K562 (cell line): ENCODE measurements around the gene HYAL3. TPM values are rescaled to one million over a fixed set of nuclear protein-coding genes. Genes with fewer than 3 reads are reported as not detected.

Experiments
- CCAR2 ChIP-seq: fragments of 200-400 bp; formaldehyde crosslinking; IDR thresholded peaks from 2 replicates; pipeline ENCODE4 v1.6.1; 2017; ENCODE audit warnings: mild to moderate bottlenecking, low read depth, low read length
- CREM ChIP-seq: IDR thresholded peaks from 2 replicates; pipeline ENCODE4 v1.6.1; 2014; ENCODE audit warnings: antibody characterized with exemption, low read depth
- E2F1 ChIP-seq: sonication (generic); formaldehyde crosslinking; IDR thresholded peaks from 2 replicates; pipeline ENCODE4 v1.8.1; 2023; ENCODE audit warnings: mild to moderate bottlenecking, missing genetic modification reagents, moderate library complexity
- MAZ ChIP-seq, 2 experiments: fragments of 450-650 bp in 1 of 2; sonication (generic) in 1 of 2; formaldehyde crosslinking; IDR thresholded peaks in 1 of 2; conservative IDR thresholded peaks in 1 of 2; 2 replicates each; pipeline versions ENCODE4 v1.4.0 to v1.5.0; 2020; ENCODE audit warnings: mild to moderate bottlenecking in 1 of 2, missing genetic modification reagents in 1 of 2
- NFIC ChIP-seq: fragments of 450-650 bp; IDR thresholded peaks from 2 replicates; pipeline ENCODE4 v1.6.1; 2017; ENCODE audit warnings: mild to moderate bottlenecking, inconsistent platforms
- POLR2G ChIP-seq: fragments of 200-400 bp; formaldehyde crosslinking; IDR thresholded peaks from 2 replicates; pipeline ENCODE4 v1.6.1; 2017; ENCODE audit warnings: low read depth, mild to moderate bottlenecking, antibody characterized with exemption, low read length, moderate library complexity
- TEAD4 ChIP-seq, 2 experiments: sonication (generic) in 1 of 2; formaldehyde crosslinking in 1 of 2; IDR thresholded peaks; 2 replicates each; pipeline versions ENCODE4 v1.6.1 to v1.8.0; 2012 to 2022; ENCODE audit warnings: borderline replicate concordance in 1 of 2, inconsistent platforms in 1 of 2, low read length in 1 of 2, mild to moderate bottlenecking in 1 of 2, missing genetic modification reagents in 1 of 2
- ZNF395 ChIP-seq: fragments of 200-800 bp; sonication (Bioruptor generic); IDR thresholded peaks from 2 replicates; pipeline ENCODE4 v1.6.1; 2017; ENCODE audit warnings: missing genetic modification characterization, missing compliant biosample characterization
- ZNF778 ChIP-seq: fragments of 450-650 bp; formaldehyde crosslinking; IDR thresholded peaks from 2 replicates; pipeline ENCODE4 v1.4.0; 2020; ENCODE audit warnings: mild to moderate bottlenecking, moderate library complexity
- polyA plus RNA-seq, 8 experiments: library from polyadenylated mRNA; depleted of rRNA in 4 of 8; stranded (reverse) in 5 of 8; unstranded in 3 of 8; fragments of >200 nt; fragmentation: Nextera tagmentation in 2 of 8; fragmentation: Illumina TruSeq in 1 of 8; extraction: Ambion mirVana in 2 of 8; extraction: Trizol in 1 of 8; gene quantifications; 2 replicates each; pipeline versions ENCODE4 v1.2.1 to v1.2.3, GENCODE V29; 2011 to 2014; ENCODE audit warnings: inconsistent platforms in 1 of 8, missing spikeins in 1 of 8
- total RNA-seq, 7 experiments: library from RNA; depleted of rRNA in 6 of 7; stranded (reverse); fragments of >200 nt in 6 of 7; fragmentation: Illumina TruSeq in 2 of 7; extraction: Trizol in 2 of 7; gene quantifications; 2 replicates each; pipeline versions ENCODE4 v1.2.1 to v1.2.3, GENCODE V29; 2011 to 2021; ENCODE audit warnings: low replicate concordance in 1 of 7
- TF ChIP-seq, protein P1 (sequence below), 2 experiments: fragments of 450-650 bp; formaldehyde crosslinking in 1 of 2; IDR thresholded peaks; 2 replicates each; pipeline versions ENCODE4 v1.4.0 to v1.6.1; 2014 to 2020; ENCODE audit warnings: mild to moderate bottlenecking in 2 of 2, borderline replicate concordance in 1 of 2, low read depth in 1 of 2

Gene HYAL3
- total and polyA plus RNA-seq, 9 of the 15 experiments (the other 6 are each of a cell fraction or from before 2014, with no cell fraction given): 0.38 to 9.1 (median 6.8) TPM

GRCh38 chr3:50292159-50293078, 6.8 kb downstream of the HYAL3 start, which contains the start of gene IFRD2 (continued):
- TF ChIP-seq TEAD4 (IDR thresholded peaks at IDR 0.05; ENCODE audit: low read length) (no peak), TEAD4 (CRISPR knock-in tag; IDR thresholded peaks at IDR 0.05; ENCODE audit: borderline replicate concordance) (peak; percentile 78; the same call in 1 of the 2 replicates), E2F1 (CRISPR knock-in tag) (peak; percentile 51; the same call in 1 of the 2 replicates), MAZ (CRISPR knock-in tag; conservative IDR thresholded peaks at IDR 0.05 in 1 of 2, IDR thresholded peaks at IDR 0.05 in 1 of 2) (peak; percentile 89 to 97), ZNF778 (CRISPR knock-in tag) (no peak), CCAR2 (no peak), CREM (peak; percentile 99), NFIC (peak; percentile 66), POLR2G (peak; percentile 86), ZNF395 (CRISPR knock-in tag) (peak; percentile 98)
- TF ChIP-seq, protein P1, sequence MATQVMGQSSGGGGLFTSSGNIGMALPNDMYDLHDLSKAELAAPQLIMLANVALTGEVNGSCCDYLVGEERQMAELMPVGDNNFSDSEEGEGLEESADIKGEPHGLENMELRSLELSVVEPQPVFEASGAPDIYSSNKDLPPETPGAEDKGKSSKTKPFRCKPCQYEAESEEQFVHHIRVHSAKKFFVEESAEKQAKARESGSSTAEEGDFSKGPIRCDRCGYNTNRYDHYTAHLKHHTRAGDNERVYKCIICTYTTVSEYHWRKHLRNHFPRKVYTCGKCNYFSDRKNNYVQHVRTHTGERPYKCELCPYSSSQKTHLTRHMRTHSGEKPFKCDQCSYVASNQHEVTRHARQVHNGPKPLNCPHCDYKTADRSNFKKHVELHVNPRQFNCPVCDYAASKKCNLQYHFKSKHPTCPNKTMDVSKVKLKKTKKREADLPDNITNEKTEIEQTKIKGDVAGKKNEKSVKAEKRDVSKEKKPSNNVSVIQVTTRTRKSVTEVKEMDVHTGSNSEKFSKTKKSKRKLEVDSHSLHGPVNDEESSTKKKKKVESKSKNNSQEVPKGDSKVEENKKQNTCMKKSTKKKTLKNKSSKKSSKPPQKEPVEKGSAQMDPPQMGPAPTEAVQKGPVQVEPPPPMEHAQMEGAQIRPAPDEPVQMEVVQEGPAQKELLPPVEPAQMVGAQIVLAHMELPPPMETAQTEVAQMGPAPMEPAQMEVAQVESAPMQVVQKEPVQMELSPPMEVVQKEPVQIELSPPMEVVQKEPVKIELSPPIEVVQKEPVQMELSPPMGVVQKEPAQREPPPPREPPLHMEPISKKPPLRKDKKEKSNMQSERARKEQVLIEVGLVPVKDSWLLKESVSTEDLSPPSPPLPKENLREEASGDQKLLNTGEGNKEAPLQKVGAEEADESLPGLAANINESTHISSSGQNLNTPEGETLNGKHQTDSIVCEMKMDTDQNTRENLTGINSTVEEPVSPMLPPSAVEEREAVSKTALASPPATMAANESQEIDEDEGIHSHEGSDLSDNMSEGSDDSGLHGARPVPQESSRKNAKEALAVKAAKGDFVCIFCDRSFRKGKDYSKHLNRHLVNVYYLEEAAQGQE (IDR thresholded peaks at IDR 0.05; ENCODE audit: borderline replicate concordance): no peak
- TF ChIP-seq, protein P1 (CRISPR knock-in tag; IDR thresholded peaks at IDR 0.05; ENCODE audit: low read depth): peak; percentile 55; the same call in 1 of the 2 replicates
